Superior temporal gyrus (tissue), 1 donor: ENCODE measurements around the gene BCL2L1.

Experiments used
- DNase-seq: peaks from one replicate; pipeline ENCODE4 v3.0.0-alpha.2; 2016; ENCODE audit errors: extremely low spot score

Gene BCL2L1

GRCh38 chr20:31693402-31693801 lies 29.3 kb downstream of the BCL2L1 start:
- no peak for DNase-seq

GRCh38 chr20:31691646-31692275 lies 30.9 kb downstream of the BCL2L1 start:
- no peak for DNase-seq

GRCh38 chr20:31690124-31690666 lies 32.5 kb downstream of the BCL2L1 start:
- no peak for DNase-seq

GRCh38 chr20:31689141-31689540 lies 33.5 kb downstream of the BCL2L1 start:
- DNase-seq, result no peak

- DNase-seq, result no peak
Observed at GRCh38 chr20:31687777-31688176, 34.9 kb downstream of the BCL2L1 start.

GRCh38 chr20:31685853-31686643 lies 36.6 kb downstream of the BCL2L1 start:
- no peak for DNase-seq

- DNase-seq, result no peak
Observed at GRCh38 chr20:31684153-31685015, 38.3 kb downstream of the BCL2L1 start.

- no peak for DNase-seq
Observed at GRCh38 chr20:31682927-31683326, 39.7 kb downstream of the BCL2L1 start.

- DNase-seq, result no peak
Observed at GRCh38 chr20:31682352-31682751, 40.3 kb downstream of the BCL2L1 start.

GRCh38 chr20:31681769-31682168 lies 40.9 kb downstream of the BCL2L1 start:
- no peak for DNase-seq

GRCh38 chr20:31681128-31681727 lies 41.4 kb downstream of the BCL2L1 start:
- DNase-seq, result no peak

GRCh38 chr20:31680286-31681127 lies 42.2 kb downstream of the BCL2L1 start:
- DNase-seq, result no peak

GRCh38 chr20:31679357-31680285 lies 43.0 kb downstream of the BCL2L1 start:
- DNase-seq, result no peak

- DNase-seq, result no peak
Observed at GRCh38 chr20:31678389-31679356, 44.0 kb downstream of the BCL2L1 start.

GRCh38 chr20:31677553-31678260 lies 45.0 kb downstream of the BCL2L1 start:
- DNase-seq, result no peak

GRCh38 chr20:31676609-31676989 lies 46.1 kb downstream of the BCL2L1 start:
- DNase-seq, result no peak

GRCh38 chr20:31675828-31676608 lies 46.6 kb downstream of the BCL2L1 start:
- DNase-seq, result no peak
